ENCODE results near the gene CNTN4.

Gene CNTN4

GRCh38 chr3:2153547-2153946 lies 54.9 kb downstream of the CNTN4 start:
- Histone ChIP-seq H3K36me3 (ENCODE audit: control insufficient read depth, insufficient read depth, low read length) (no peaks in the 10 kb centered on the region), H3K27me3 (replicated peaks; ENCODE audit: control insufficient read depth, insufficient read depth, low read length) (no peaks in the 10 kb centered on the region), H3K4me3 (replicated peaks; ENCODE audit: low read depth, low read length) (no peak overlapping the region)
- DNase-seq (ENCODE audit: extremely low read depth, insufficient read length), result no peak
- TF ChIP-seq, protein P1, sequence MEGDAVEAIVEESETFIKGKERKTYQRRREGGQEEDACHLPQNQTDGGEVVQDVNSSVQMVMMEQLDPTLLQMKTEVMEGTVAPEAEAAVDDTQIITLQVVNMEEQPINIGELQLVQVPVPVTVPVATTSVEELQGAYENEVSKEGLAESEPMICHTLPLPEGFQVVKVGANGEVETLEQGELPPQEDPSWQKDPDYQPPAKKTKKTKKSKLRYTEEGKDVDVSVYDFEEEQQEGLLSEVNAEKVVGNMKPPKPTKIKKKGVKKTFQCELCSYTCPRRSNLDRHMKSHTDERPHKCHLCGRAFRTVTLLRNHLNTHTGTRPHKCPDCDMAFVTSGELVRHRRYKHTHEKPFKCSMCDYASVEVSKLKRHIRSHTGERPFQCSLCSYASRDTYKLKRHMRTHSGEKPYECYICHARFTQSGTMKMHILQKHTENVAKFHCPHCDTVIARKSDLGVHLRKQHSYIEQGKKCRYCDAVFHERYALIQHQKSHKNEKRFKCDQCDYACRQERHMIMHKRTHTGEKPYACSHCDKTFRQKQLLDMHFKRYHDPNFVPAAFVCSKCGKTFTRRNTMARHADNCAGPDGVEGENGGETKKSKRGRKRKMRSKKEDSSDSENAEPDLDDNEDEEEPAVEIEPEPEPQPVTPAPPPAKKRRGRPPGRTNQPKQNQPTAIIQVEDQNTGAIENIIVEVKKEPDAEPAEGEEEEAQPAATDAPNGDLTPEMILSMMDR (IDR thresholded peaks at IDR 0.05; ENCODE audit: insufficient read depth, low read length, poor library complexity, severe bottlenecking), result no peak

- H3K27me3 ChIP-seq (replicated peaks; ENCODE audit: control insufficient read depth, insufficient read depth, low read length), result no peaks in the 10 kb centered on the region
- no peaks in the 10 kb centered on the region for H3K36me3 ChIP-seq (ENCODE audit: control insufficient read depth, insufficient read depth, low read length)
- no peak for DNase-seq (ENCODE audit: extremely low read depth, insufficient read length)
- no peak overlapping the region for H3K4me3 ChIP-seq (replicated peaks; ENCODE audit: low read depth, low read length)
- TF ChIP-seq, protein P1 (IDR thresholded peaks at IDR 0.05; ENCODE audit: insufficient read depth, low read length, poor library complexity, severe bottlenecking), result no peak
Observed at GRCh38 chr3:2154621-2155020, 56.0 kb downstream of the CNTN4 start.

- H3K4me3 ChIP-seq (replicated peaks; ENCODE audit: low read depth, low read length), result no peak overlapping the region
- no peaks in the 10 kb centered on the region for H3K36me3 ChIP-seq (ENCODE audit: control insufficient read depth, insufficient read depth, low read length)
- TF ChIP-seq, protein P1 (IDR thresholded peaks at IDR 0.05; ENCODE audit: insufficient read depth, low read length, poor library complexity, severe bottlenecking), result peak; percentile 66
- peak; percentile 2 for DNase-seq (ENCODE audit: extremely low read depth, insufficient read length)
- H3K27me3 ChIP-seq (replicated peaks; ENCODE audit: control insufficient read depth, insufficient read depth, low read length), result no peaks in the 10 kb centered on the region
Observed at GRCh38 chr3:2156244-2156847, 57.7 kb downstream of the CNTN4 start.

DNA sequence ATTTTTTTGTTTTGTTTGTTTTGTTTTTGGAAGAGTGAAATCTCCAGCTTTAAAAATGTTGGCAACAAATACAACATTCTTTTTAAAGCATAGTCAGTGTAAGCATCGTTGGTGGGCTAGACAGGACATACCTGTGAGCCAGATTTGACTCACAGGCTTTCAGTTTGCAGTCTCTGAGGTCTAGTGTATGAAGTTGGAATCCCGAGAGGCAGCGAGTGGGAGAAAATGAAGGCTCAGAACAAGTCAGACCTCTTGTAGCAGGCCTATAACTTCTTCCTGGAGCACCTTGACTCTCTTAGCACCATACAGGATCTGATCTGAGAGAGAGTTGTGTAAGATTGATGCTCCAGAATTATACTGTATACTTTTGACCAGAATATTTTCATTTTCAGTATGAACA lies 60.2 kb downstream of the CNTN4 start:
- DNase-seq (ENCODE audit: extremely low read depth, insufficient read length), result no peak
- TF ChIP-seq, protein P1 (IDR thresholded peaks at IDR 0.05; ENCODE audit: insufficient read depth, low read length, poor library complexity, severe bottlenecking), result no peak
- H3K36me3 ChIP-seq (ENCODE audit: control insufficient read depth, insufficient read depth, low read length), result no peaks in the 10 kb centered on the region
- no peaks in the 10 kb centered on the region for H3K27me3 ChIP-seq (replicated peaks; ENCODE audit: control insufficient read depth, insufficient read depth, low read length)
- H3K4me3 ChIP-seq (replicated peaks; ENCODE audit: low read depth, low read length), result no peak overlapping the region

- TF ChIP-seq, protein P1 (IDR thresholded peaks at IDR 0.05; ENCODE audit: insufficient read depth, low read length, poor library complexity, severe bottlenecking), result peak; percentile 30
- H3K36me3 ChIP-seq (ENCODE audit: control insufficient read depth, insufficient read depth, low read length), result no peaks in the 10 kb centered on the region
- DNase-seq (ENCODE audit: extremely low read depth, insufficient read length), result no peak
- H3K4me3 ChIP-seq (replicated peaks; ENCODE audit: low read depth, low read length), result no peak overlapping the region
- no peaks in the 10 kb centered on the region for H3K27me3 ChIP-seq (replicated peaks; ENCODE audit: control insufficient read depth, insufficient read depth, low read length)
Observed at GRCh38 chr3:2166552-2166951, 67.9 kb downstream of the CNTN4 start.

All from GM06990 (cell line).